Trophoblast cell (in vitro differentiated cells and primary cell): Measurements from ENCODE around the gene UPK1B.
"Not testable (repeated sequence)": the region's sequence is repeated elsewhere in the genome, so short reads cannot be mapped to it uniquely, and the experiment has no call there.

Experiments used
- DNase-seq, 2 donors: peaks; one replicate each; pipeline ENCODE4 v3.0.0-alpha.2; 2016
- H2AFZ ChIP-seq: 2 replicates; pipeline ENCODE4 v1.6.1; 2013; ENCODE audit warnings: low read length, moderate library complexity, mild to moderate bottlenecking; ENCODE audit not compliant: insufficient read depth, poor library complexity
- H2AK5ac ChIP-seq: 2 replicates; pipeline ENCODE4 v1.6.1; 2013; ENCODE audit warnings: mild to moderate bottlenecking, low read length
- H2BK120ac ChIP-seq: 2 replicates; pipeline ENCODE4 v1.6.1; 2013; ENCODE audit warnings: low read length, mild to moderate bottlenecking, moderate library complexity; ENCODE audit not compliant: insufficient read depth, poor library complexity
- H2BK12ac ChIP-seq: 2 replicates; pipeline ENCODE4 v1.6.1; 2013; ENCODE audit warnings: mild to moderate bottlenecking, low read length, moderate library complexity
- H2BK5ac ChIP-seq: 2 replicates; pipeline ENCODE4 v1.6.1; 2013; ENCODE audit warnings: low read length, low read depth, moderate library complexity, mild to moderate bottlenecking; ENCODE audit not compliant: poor library complexity
- H3K14ac ChIP-seq: 2 replicates; pipeline ENCODE4 v1.6.1; 2013; ENCODE audit warnings: mild to moderate bottlenecking, low read length
- H3K18ac ChIP-seq: 2 replicates; pipeline ENCODE4 v1.6.1; 2013; ENCODE audit warnings: mild to moderate bottlenecking, low read length
- H3K23ac ChIP-seq: 2 replicates; pipeline ENCODE4 v1.6.1; 2013; ENCODE audit warnings: low read length
- H3K27ac ChIP-seq: 2 replicates; pipeline ENCODE4 v1.5.1; 2013; ENCODE audit warnings: low read depth, mild to moderate bottlenecking, inconsistent platforms, low read length, moderate library complexity
- H3K27me3 ChIP-seq: 2 replicates; pipeline ENCODE4 v1.6.1; 2013; ENCODE audit warnings: inconsistent platforms, mild to moderate bottlenecking, low read length, moderate library complexity; ENCODE audit not compliant: insufficient read depth
- H3K36me3 ChIP-seq, 2 experiments: 1 replicate in 1 of 2; 2 replicates in 1 of 2; pipeline ENCODE4 v1.6.1; 2013; ENCODE audit warnings: low read length in 2 of 2, mild to moderate bottlenecking in 2 of 2, moderate library complexity in 1 of 2; ENCODE audit not compliant: insufficient read depth in 2 of 2, control insufficient read depth in 1 of 2
- H3K4ac ChIP-seq: 2 replicates; pipeline ENCODE4 v1.6.1; 2013; ENCODE audit warnings: low read depth, mild to moderate bottlenecking, low read length, moderate library complexity
- H3K4me1 ChIP-seq, 2 experiments: 1 replicate in 1 of 2; 2 replicates in 1 of 2; pipeline ENCODE4 v1.6.1; 2013; ENCODE audit warnings: low read length in 2 of 2, mild to moderate bottlenecking in 2 of 2, moderate library complexity in 1 of 2; ENCODE audit not compliant: insufficient read depth in 2 of 2, control insufficient read depth in 1 of 2
- H3K4me2 ChIP-seq: 2 replicates; pipeline ENCODE4 v1.6.1; 2013; ENCODE audit warnings: inconsistent platforms, mild to moderate bottlenecking, low read length, moderate library complexity
- H3K4me3 ChIP-seq: 2 replicates; pipeline ENCODE4 v1.5.1; 2013; ENCODE audit warnings: mild to moderate bottlenecking, low read depth, low read length, inconsistent platforms
- H3K79me1 ChIP-seq: one replicate; pipeline ENCODE4 v1.6.1; 2013; ENCODE audit warnings: low read length
- H3K79me2 ChIP-seq: 2 replicates; pipeline ENCODE4 v1.6.1; 2013; ENCODE audit warnings: low read length, mild to moderate bottlenecking; ENCODE audit not compliant: control insufficient read depth, insufficient read depth, poor library complexity
- H3K9ac ChIP-seq: 2 replicates; pipeline ENCODE4 v1.6.1; 2013; ENCODE audit warnings: mild to moderate bottlenecking, low read length
- H3K9me3 ChIP-seq: 2 replicates; pipeline ENCODE4 v1.6.1; 2013; ENCODE audit warnings: low read depth, mild to moderate bottlenecking, control low read depth, inconsistent platforms, low read length; ENCODE audit not compliant: insufficient read depth
- H4K12ac ChIP-seq: 2 replicates; pipeline ENCODE4 v1.6.1; 2013; ENCODE audit warnings: low read depth, mild to moderate bottlenecking, low read length, moderate library complexity
- H4K8ac ChIP-seq: 2 replicates; pipeline ENCODE4 v1.6.1; 2013; ENCODE audit warnings: low read depth, mild to moderate bottlenecking, low read length, moderate library complexity
- H4K91ac ChIP-seq: one replicate; pipeline ENCODE4 v1.6.1; 2013; ENCODE audit warnings: low read depth, mild to moderate bottlenecking, low read length, moderate library complexity
- WGBS: extraction: QIAGEN DNeasy Blood & Tissue Kit; methylation state at CpG from one replicate; pipeline ENCODE4 v1.1.7; 2013; ENCODE audit warnings: missing lambda C conversion rate; ENCODE audit not compliant: insufficient read length, insufficient coverage; ENCODE audit errors: extremely low coverage; 5-methylcytosine and 5-hydroxymethylcytosine counted together

The UPK1B gene

GRCh38 chr3:119132291-119132690 lies 41.1 kb upstream of the UPK1B start:
- not testable (repeated sequence) for H3K4ac ChIP-seq, H4K12ac ChIP-seq, H2BK12ac ChIP-seq, H3K36me3 ChIP-seq, H3K27me3 ChIP-seq, H3K9ac ChIP-seq, H2BK5ac ChIP-seq, H3K23ac ChIP-seq, H3K4me2 ChIP-seq, H2AK5ac ChIP-seq, H3K4me3 ChIP-seq, H3K79me2 ChIP-seq, H3K79me1 ChIP-seq, H2BK120ac ChIP-seq, H3K4me1 ChIP-seq, H3K14ac ChIP-seq, H4K91ac ChIP-seq, H3K18ac ChIP-seq, H2AFZ ChIP-seq, H3K27ac ChIP-seq, DNase-seq, H4K8ac ChIP-seq, H3K9me3 ChIP-seq
- no CpG with 5 or more reads among the region's 4 CpGs for WGBS

GRCh38 chr3:119139360-119139759 lies 34.0 kb upstream of the UPK1B start:
- not testable (repeated sequence) for H3K4me3 ChIP-seq, H2BK5ac ChIP-seq, H3K27ac ChIP-seq, H3K79me2 ChIP-seq, H3K14ac ChIP-seq, H4K8ac ChIP-seq, H2AFZ ChIP-seq, H3K9ac ChIP-seq, H3K9me3 ChIP-seq, H3K79me1 ChIP-seq, H3K36me3 ChIP-seq, H4K12ac ChIP-seq, H3K18ac ChIP-seq, DNase-seq, H3K27me3 ChIP-seq, H3K4ac ChIP-seq, H4K91ac ChIP-seq, H2BK12ac ChIP-seq, H2AK5ac ChIP-seq, H3K23ac ChIP-seq, H3K4me1 ChIP-seq, H3K4me2 ChIP-seq, H2BK120ac ChIP-seq
- no CpG with 5 or more reads among the region's 4 CpGs for WGBS

- H4K12ac ChIP-seq: no peak overlapping the region
- H2BK12ac ChIP-seq: no peak overlapping the region
- H3K18ac ChIP-seq: no peak overlapping the region
- no peak overlapping the region for H2BK5ac ChIP-seq
- H3K4me1 ChIP-seq: no peaks in the 10 kb centered on the region
- no peak overlapping the region for H3K4me2 ChIP-seq
- no peak overlapping the region for H3K14ac ChIP-seq
- no peaks in the 10 kb centered on the region for H3K9me3 ChIP-seq
- H3K79me2 ChIP-seq: no peaks in the 10 kb centered on the region
- H2BK120ac ChIP-seq: no peak overlapping the region
- H4K91ac ChIP-seq: no peak overlapping the region
- no peaks in the 10 kb centered on the region for H3K36me3 ChIP-seq
- H2AK5ac ChIP-seq: no peak overlapping the region
- H3K4ac ChIP-seq: no peak overlapping the region
- no peak overlapping the region for H4K8ac ChIP-seq
- no CpG with 5 or more reads among the region's 5 CpGs for WGBS
- H2AFZ ChIP-seq: no peak overlapping the region
- H3K27ac ChIP-seq: no peak overlapping the region
- DNase-seq: no peak
- H3K79me1 ChIP-seq: no peaks in the 10 kb centered on the region
- no peak overlapping the region for H3K9ac ChIP-seq
- H3K27me3 ChIP-seq: no peaks in the 10 kb centered on the region
- no peak overlapping the region for H3K23ac ChIP-seq
- H3K4me3 ChIP-seq: no peak overlapping the region
Observed at GRCh38 chr3:119140466-119140865, 32.9 kb upstream of the UPK1B start.

- Histone ChIP-seq H3K4me3 (no peak overlapping the region), H3K79me1 (no peaks in the 10 kb centered on the region), H2AFZ (no peak overlapping the region), H3K4me1 (no peaks in the 10 kb centered on the region), H4K91ac (no peak overlapping the region), H3K23ac (no peak overlapping the region), H2BK12ac (no peak overlapping the region), H3K79me2 (no peaks in the 10 kb centered on the region), H3K18ac (no peak overlapping the region), H3K27me3 (no peaks in the 10 kb centered on the region), H3K9me3 (no peaks in the 10 kb centered on the region), H3K4me2 (no peak overlapping the region), H3K14ac (no peak overlapping the region), H2AK5ac (no peak overlapping the region), H4K8ac (no peak overlapping the region), H3K36me3 (no peaks in the 10 kb centered on the region), H2BK120ac (no peak overlapping the region), H2BK5ac (no peak overlapping the region), H3K27ac (no peak overlapping the region), H4K12ac (no peak overlapping the region), H3K9ac (no peak overlapping the region), H3K4ac (no peak overlapping the region)
- no peak for DNase-seq
Observed at GRCh38 chr3:119145128-119145499, 28.3 kb upstream of the UPK1B start.
